Naive thymus-derived CD8-positive, alpha-beta T cell (primary cell): Measurements from ENCODE around the gene NAT16. TPM values are rescaled to one million over a fixed set of nuclear protein-coding genes. Genes with fewer than 3 reads are reported as not detected.
A peak's percentile ranks its signal among the peaks of the same experiment; 100 is the strongest.

ENCODE experiments used
- ATAC-seq, 2 donors: fragments of 150-1000 bp; cut with Tn5 transposase in 1 of 2; sonication (Bioruptor Pico), chemical (Tn5 transposase) in 1 of 2; 1 replicate in 1 of 2; 2 replicates in 1 of 2; pipeline ENCODE4 v1.10.0; 2021; ENCODE audit warnings: mild to moderate bottlenecking in 2 of 2, moderate library complexity in 2 of 2
- POLR2A ChIA-PET: fragments of 350-600 bp; sonication (Branson Sonifier 250); formaldehyde crosslinking; loops from one replicate; lab custom pipeline; 2021; ENCODE audit warnings: antibody characterized with exemption; lab: Charles Lee
- DNase-seq, 10 donors: peaks; one replicate each; pipeline versions ENCODE4 v3.0.0 to v3.0.0-alpha.2; 2020 to 2022
- H3K27ac Mint-ChIP-seq, 10 donors: one replicate each; pipeline ENCODE4 v1.8.0; 2020 to 2022; ENCODE audit warnings: mild to moderate bottlenecking in 10 of 10, mixed read lengths in 10 of 10, moderate library complexity in 4 of 10, inconsistent platforms in 1 of 10
- H3K27me3 Mint-ChIP-seq, 5 donors: one replicate each; pipeline ENCODE4 v1.8.0; 2021 to 2022; ENCODE audit warnings: mixed read lengths in 5 of 5
- H3K36me3 Mint-ChIP-seq, 3 donors: one replicate each; pipeline ENCODE4 v1.8.0; 2020 to 2022; ENCODE audit warnings: mixed read lengths in 3 of 3, mild to moderate bottlenecking in 2 of 3, inconsistent platforms in 1 of 3
- H3K4me1 Mint-ChIP-seq, 4 donors: one replicate each; pipeline ENCODE4 v1.8.0; 2021 to 2022; ENCODE audit warnings: mixed read lengths in 4 of 4
- H3K4me3 Mint-ChIP-seq, 10 donors: one replicate each; pipeline ENCODE4 v1.8.0; 2020 to 2022; ENCODE audit warnings: mild to moderate bottlenecking in 10 of 10, mixed read lengths in 10 of 10, moderate library complexity in 6 of 10, inconsistent platforms in 1 of 10
- H3K9me3 Mint-ChIP-seq, 9 donors: one replicate each; pipeline ENCODE4 v1.8.0; 2020 to 2022; ENCODE audit warnings: mixed read lengths in 9 of 9, mild to moderate bottlenecking in 3 of 9, inconsistent platforms in 1 of 9, moderate library complexity in 1 of 9
- polyA plus RNA-seq, 3 donors: library from polyadenylated mRNA; unstranded; fragments of 300-500 nt; fragmentation: Illumina TruSeq; gene quantifications; one replicate each; pipeline ENCODE4 v1.2.3, GENCODE V29; 2021
- total RNA-seq, 8 experiments: library from RNA in 2 of 8; stranded (reverse) in 2 of 8; gene quantifications; one replicate each; pipeline ENCODE4 v1.2.3 and lab custom pipeline; 2021 to 2026

NAT16 gene
- total and polyA plus RNA-seq, 5 experiments from 2014 or later, result not detected

GRCh38 chr7:101169110-101169837 is 10.8 kb downstream of the NAT16 start:
- peaks cover 0 to 3% (median 0%) of the 10 kb centered on the region in 9 donors for H3K9me3 Mint-ChIP-seq
- peaks cover 57 to 89% (median 77%) of the 10 kb centered on the region in 4 donors for H3K4me1 Mint-ChIP-seq
- H3K27me3 Mint-ChIP-seq, result peaks cover 51 to 96% (median 72%) of the 10 kb centered on the region in 5 donors
- POLR2A ChIA-PET, result no interaction called here
- ATAC-seq (peak in 1 of 2 donors; percentile 3), DNase-seq (no peak)
- peaks cover 0 to 11% (median 2%) of the 10 kb centered on the region in 3 donors for H3K36me3 Mint-ChIP-seq
- peak overlapping the region in 3 of 10 donors; percentile 29 to 60 (median 49) for H3K27ac Mint-ChIP-seq
- H3K4me3 Mint-ChIP-seq, result peak overlapping the region in 9 of 10 donors; percentile 30 to 77 (median 63)

GRCh38 chr7:101168412-101169049 is 11.6 kb downstream of the NAT16 start:
- peak overlapping the region in 1 of 10 donors; percentile 50 for H3K27ac Mint-ChIP-seq
- H3K4me3 Mint-ChIP-seq, result peak overlapping the region in 4 of 10 donors; percentile 31 to 61 (median 48)
- peaks cover 52 to 82% (median 72%) of the 10 kb centered on the region in 4 donors for H3K4me1 Mint-ChIP-seq
- H3K36me3 Mint-ChIP-seq, result peaks cover 0 to 6% (median 2%) of the 10 kb centered on the region in 3 donors
- H3K9me3 Mint-ChIP-seq, result no peaks in the 10 kb centered on the region
- peaks cover 48 to 89% (median 67%) of the 10 kb centered on the region in 5 donors for H3K27me3 Mint-ChIP-seq
- DNase-seq (no peak), ATAC-seq (no peak)
- POLR2A ChIA-PET, result no interaction called here

GRCh38 chr7:101167645-101168411 is 12.3 kb downstream of the NAT16 start:
- POLR2A ChIA-PET, result no interaction called here
- ATAC-seq (no peak), DNase-seq (no peak)
- Mint-ChIP-seq H3K27ac (peak overlapping the region in 1 of 10 donors; percentile 50), H3K4me1 (peaks cover 51 to 78% (median 70%) of the 10 kb centered on the region in 4 donors), H3K9me3 (no peaks in the 10 kb centered on the region), H3K4me3 (no peak overlapping the region), H3K36me3 (peaks cover 0 to 6% (median 2%) of the 10 kb centered on the region in 3 donors), H3K27me3 (peaks cover 47 to 83% (median 65%) of the 10 kb centered on the region in 5 donors)

- H3K27ac Mint-ChIP-seq, result peak overlapping the region in 1 of 10 donors; percentile 68
Measured at GRCh38 chr7:101166909-101167644, 13.0 kb downstream of the NAT16 start.

DNA sequence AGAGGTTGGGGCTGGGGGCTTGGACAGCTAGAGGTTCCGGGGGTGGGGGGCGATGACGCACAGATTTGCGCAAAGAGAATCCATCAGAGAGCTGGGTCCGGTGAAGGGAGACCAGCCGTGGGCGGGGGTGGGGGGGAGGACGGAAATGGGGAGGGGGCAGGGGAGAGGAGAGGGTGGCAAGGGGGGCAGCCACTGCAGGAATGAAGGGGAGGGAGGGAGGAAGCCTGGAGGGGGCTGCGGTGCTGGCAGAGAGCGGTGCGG is 13.5 kb downstream of the NAT16 start:
- no peaks in the 10 kb centered on the region for H3K9me3 Mint-ChIP-seq
- H3K36me3 Mint-ChIP-seq, result peaks cover 0 to 6% (median 2%) of the 10 kb centered on the region in 3 donors
- POLR2A ChIA-PET, result no interaction called here
- ATAC-seq (no peak), DNase-seq (no peak)
- peaks cover 44 to 77% (median 59%) of the 10 kb centered on the region in 5 donors for H3K27me3 Mint-ChIP-seq
- no peak overlapping the region for H3K27ac Mint-ChIP-seq
- H3K4me1 Mint-ChIP-seq, result peaks cover 49 to 68% (median 66%) of the 10 kb centered on the region in 4 donors
- H3K4me3 Mint-ChIP-seq, result peak overlapping the region in 2 of 10 donors; percentile 38 to 60

More at GRCh38 chr7:101166909-101167644, 13.0 kb downstream of the NAT16 start:
- no peaks in the 10 kb centered on the region for H3K9me3 Mint-ChIP-seq
- DNase-seq (no peak), ATAC-seq (no peak)
- peaks cover 0 to 6% (median 2%) of the 10 kb centered on the region in 3 donors for H3K36me3 Mint-ChIP-seq
- H3K4me3 Mint-ChIP-seq, result peak overlapping the region in 5 of 10 donors; percentile 25 to 52 (median 38)
- POLR2A ChIA-PET, result no interaction called here
- H3K27me3 Mint-ChIP-seq, result peaks cover 45 to 82% (median 62%) of the 10 kb centered on the region in 5 donors
- H3K4me1 Mint-ChIP-seq, result peaks cover 52 to 73% (median 71%) of the 10 kb centered on the region in 4 donors

GRCh38 chr7:101165958-101166647 is 14.0 kb downstream of the NAT16 start:
- DNase-seq, result no peak
- peaks cover 40 to 77% (median 54%) of the 10 kb centered on the region in 5 donors for H3K27me3 Mint-ChIP-seq
- peak overlapping the region in 5 of 10 donors; percentile 48 to 95 (median 89) for H3K27ac Mint-ChIP-seq
- peaks cover 44 to 64% (median 62%) of the 10 kb centered on the region in 4 donors for H3K4me1 Mint-ChIP-seq
- POLR2A ChIA-PET, result interaction anchor here (0.6 to 1.9 kb wide), 2 partner anchors 10 to 125 kb away, joined by 3 to 6 read pairs; no protein-coding TSS in a partner anchor
- peak overlapping the region; percentile 50 to 99 (median 76) for H3K4me3 Mint-ChIP-seq
- no peaks in the 10 kb centered on the region for H3K9me3 Mint-ChIP-seq
- ATAC-seq, result no peak
- peaks cover 0 to 6% (median 3%) of the 10 kb centered on the region in 3 donors for H3K36me3 Mint-ChIP-seq

DNA sequence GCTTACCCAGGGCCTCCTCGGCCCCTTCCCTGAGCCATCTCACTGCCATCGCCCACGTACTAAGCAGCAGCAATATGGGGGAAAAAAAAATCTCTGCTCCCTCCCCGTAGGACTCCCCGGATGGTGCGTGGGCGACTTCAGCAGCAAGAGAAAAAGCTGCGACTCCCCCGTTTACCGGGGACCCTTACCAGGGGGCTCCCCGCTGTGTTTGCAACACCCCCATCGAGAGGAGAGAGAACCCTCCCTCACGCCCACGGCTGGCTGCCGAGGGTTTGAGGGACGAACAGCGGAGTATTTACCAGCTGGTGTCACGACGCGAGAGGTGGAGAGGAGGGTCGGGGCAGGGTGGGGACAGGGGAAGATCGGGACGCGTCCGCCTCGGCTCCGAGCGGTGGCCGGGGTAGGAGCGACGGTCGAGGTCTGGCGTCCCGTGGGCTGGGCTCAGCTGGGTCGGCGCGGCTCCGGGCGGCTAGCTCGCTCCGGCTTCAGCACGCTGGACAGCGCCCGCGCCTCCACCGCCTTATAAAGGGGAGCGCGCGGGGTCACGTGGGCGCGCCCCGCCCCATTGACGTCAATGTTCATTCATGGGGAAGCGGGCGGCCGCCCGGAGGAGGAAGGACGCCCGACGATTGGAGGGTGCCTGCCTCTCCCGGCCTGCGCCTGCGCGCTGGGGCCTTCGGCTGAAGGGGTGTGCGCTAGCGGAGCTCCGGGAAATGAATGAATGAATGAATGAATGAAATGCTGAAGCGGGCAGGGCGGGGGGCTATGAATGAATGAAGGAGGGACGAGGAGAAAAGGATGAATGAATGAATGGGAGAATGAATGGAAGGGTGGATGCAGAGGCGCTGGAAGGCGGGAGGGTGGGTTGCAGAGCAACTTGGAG is 14.8 kb downstream of the NAT16 start, which contains the start of gene VGF:
Gene VGF (minus strand): TSS at position 495 of the 883 bp plus-strand sequence. CDS start 726 bp downstream, outside the sequence.
- ATAC-seq, result peak; percentile 74 to 87
- Mint-ChIP-seq H3K36me3 (peaks cover 0 to 10% (median 3%) of the 10 kb centered on the region in 3 donors), H3K27me3 (peaks cover 34 to 70% (median 46%) of the 10 kb centered on the region in 5 donors), H3K9me3 (no peaks in the 10 kb centered on the region), H3K27ac (peak within 1 kb of the TSS in 9 of 10 donors; percentile 42 to 95 (median 65)), H3K4me1 (peaks cover 36 to 57% (median 54%) of the 10 kb centered on the region in 4 donors), H3K4me3 (peak within 1 kb of the TSS; percentile 56 to 99 (median 76))
- POLR2A ChIA-PET, result interaction anchor here (0.6 to 1.9 kb wide), 3 partner anchors 10 to 126 kb away, joined by 3 to 6 read pairs (median 3); no protein-coding TSS in a partner anchor
- peak; percentile 85 to 96 (median 90) for DNase-seq

DNA sequence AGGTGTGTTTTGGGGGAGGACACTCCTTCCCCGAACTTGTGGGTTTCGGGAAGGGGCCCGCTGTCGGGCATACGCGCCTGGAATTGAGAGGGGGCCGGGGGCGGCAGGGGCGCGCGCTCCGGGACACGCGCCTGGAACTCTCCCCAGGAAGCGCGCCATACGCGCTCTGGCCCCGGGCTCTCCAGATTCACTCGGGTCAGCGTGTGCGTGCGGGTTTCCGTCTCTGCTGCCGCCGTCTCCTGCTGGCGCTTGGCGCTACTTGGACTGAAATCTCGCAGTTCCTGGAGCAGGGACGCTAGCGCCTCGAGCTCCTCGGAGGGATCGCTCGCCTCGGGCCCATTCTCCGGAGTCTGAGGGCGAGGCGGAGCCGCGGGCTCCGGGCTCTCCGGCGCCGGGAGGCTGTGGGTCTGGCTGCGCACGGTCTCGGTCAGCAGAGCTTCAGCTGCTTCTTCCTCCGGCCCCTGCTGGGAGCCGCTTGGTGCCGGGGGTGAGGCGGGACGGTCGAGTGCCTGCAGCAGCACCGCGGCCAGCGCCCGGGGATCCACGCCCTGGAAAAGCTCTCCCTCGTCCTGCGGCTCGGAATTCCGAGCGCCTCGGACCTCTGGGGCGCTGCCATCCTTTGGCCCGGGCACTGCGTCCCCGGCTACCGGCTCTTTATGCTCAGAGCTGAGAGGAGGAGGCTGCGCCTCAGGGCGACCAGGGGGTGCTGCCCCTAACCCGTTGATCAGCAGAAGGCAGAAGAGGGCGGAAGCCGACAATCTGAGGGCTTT is 15.8 kb downstream of the NAT16 start:
- ATAC-seq, result no peak
- Mint-ChIP-seq H3K27me3 (peaks cover 26 to 65% (median 37%) of the 10 kb centered on the region in 5 donors), H3K36me3 (peaks cover 0 to 19% (median 6%) of the 10 kb centered on the region in 3 donors), H3K4me3 (peak overlapping the region; percentile 51 to 99 (median 76)), H3K4me1 (peaks cover 30 to 46% (median 43%) of the 10 kb centered on the region in 4 donors), H3K9me3 (no peaks in the 10 kb centered on the region), H3K27ac (peak overlapping the region in 1 of 10 donors; percentile 48)
- POLR2A ChIA-PET, result interaction anchor here (0.6 to 1.9 kb wide), 3 partner anchors 8 to 483 kb away, joined by 3 to 6 read pairs (median 3); no protein-coding TSS in a partner anchor
- DNase-seq, result no peak

DNA sequence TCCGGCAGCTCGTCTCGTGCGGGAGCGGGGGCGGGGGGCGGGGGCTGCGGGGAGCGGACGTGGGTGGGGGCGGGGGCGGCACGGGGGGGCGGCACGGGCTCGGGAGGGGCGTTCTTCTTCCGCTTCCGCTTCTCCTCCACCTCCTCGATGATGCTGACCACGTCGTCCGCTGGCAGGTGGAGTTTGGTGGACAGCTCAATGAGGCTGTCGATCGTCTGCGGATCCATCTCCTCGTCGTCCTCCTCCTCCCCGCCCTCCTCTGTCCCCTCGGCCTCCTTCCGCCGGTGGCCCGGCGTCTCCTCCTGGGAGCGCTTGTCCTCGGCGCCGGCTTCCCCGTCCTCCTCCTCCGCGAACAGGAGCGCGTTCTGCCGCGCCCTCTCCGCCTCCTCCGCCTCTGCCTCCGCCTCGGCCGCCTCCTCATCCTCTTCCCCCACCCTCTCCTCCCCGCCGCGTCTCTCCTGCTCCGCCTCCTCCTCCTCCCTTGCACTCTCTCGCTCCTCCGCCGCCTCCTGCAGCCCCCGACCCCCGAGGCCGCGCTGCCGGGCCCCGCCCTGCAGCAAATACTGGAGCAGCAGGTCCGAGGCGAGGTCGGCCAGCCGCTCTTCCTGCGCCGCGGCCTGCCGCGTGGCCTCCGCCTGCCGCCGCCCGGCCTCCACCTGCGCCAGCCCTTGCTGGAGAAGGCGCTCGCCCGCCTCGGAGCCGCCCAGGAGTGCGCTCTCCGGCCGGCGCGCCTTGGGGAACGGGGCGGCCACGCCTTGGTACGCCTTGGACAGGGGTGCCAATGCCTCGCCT is 16.6 kb downstream of the NAT16 start:
- POLR2A ChIA-PET, result interaction anchor here (0.6 to 1.1 kb wide), 2 partner anchors 19 to 483 kb away, joined by 3 read pairs; no protein-coding TSS in a partner anchor
- peak in 1 of 2 donors; percentile 28 for ATAC-seq
- peaks cover 26 to 42% (median 37%) of the 10 kb centered on the region in 4 donors for H3K4me1 Mint-ChIP-seq
- DNase-seq, result no peak
- peak overlapping the region; percentile 64 to 99 (median 76) for H3K4me3 Mint-ChIP-seq
- H3K9me3 Mint-ChIP-seq, result no peaks in the 10 kb centered on the region
- H3K36me3 Mint-ChIP-seq, result peaks cover 0 to 21% (median 6%) of the 10 kb centered on the region in 3 donors
- no peak overlapping the region for H3K27ac Mint-ChIP-seq
- peaks cover 22 to 58% (median 32%) of the 10 kb centered on the region in 5 donors for H3K27me3 Mint-ChIP-seq
